MM.1S (cell line): ENCODE measurements around the gene KIF24.
"Not testable (repeated sequence)": the region's sequence is repeated elsewhere in the genome, so short reads cannot be mapped to it uniquely, and the experiment has no call there.

Source experiments
- DNase-seq: peaks from one replicate; pipeline ENCODE4 v3.0.0-alpha.2; 2015
- H2AFZ ChIP-seq: fragments of 300-600 bp; sonication (generic); 2 replicates; pipeline ENCODE4 v1.6.0; 2016; ENCODE audit warnings: antibody characterized with exemption, low read length
- H3F3A ChIP-seq: fragments of 300-600 bp; sonication (generic); 2 replicates; pipeline ENCODE4 v1.6.1; 2016; ENCODE audit warnings: mild to moderate bottlenecking, antibody characterized with exemption, low read length, moderate library complexity, mixed read lengths; ENCODE audit not compliant: insufficient read depth
- H3K27ac ChIP-seq: fragments of 300-600 bp; sonication (generic); 2 replicates; pipeline ENCODE4 v1.5.1; 2016; ENCODE audit warnings: mild to moderate bottlenecking, low read length
- H3K27me3 ChIP-seq: fragments of 300-600 bp; sonication (generic); replicated peaks from 2 replicates; pipeline ENCODE4 v1.6.0; 2016; ENCODE audit warnings: low read length; ENCODE audit not compliant: insufficient read depth
- H3K36me3 ChIP-seq: fragments of 300-600 bp; sonication (generic); replicated peaks from 2 replicates; pipeline ENCODE4 v1.6.1; 2016; ENCODE audit warnings: mild to moderate bottlenecking, low read length, mixed read lengths; ENCODE audit not compliant: insufficient read depth
- H3K4me1 ChIP-seq: fragments of 300-600 bp; sonication (generic); 2 replicates; pipeline ENCODE4 v1.6.1; 2016; ENCODE audit warnings: low read length, mixed read lengths
- H3K4me2 ChIP-seq: fragments of 300-600 bp; sonication (generic); 2 replicates; pipeline ENCODE4 v1.6.0; 2016; ENCODE audit warnings: low read depth, low read length
- H3K4me3 ChIP-seq: fragments of 300-600 bp; sonication (generic); 2 replicates; pipeline ENCODE4 v1.5.1; 2016; ENCODE audit warnings: low read length, mixed read lengths
- H3K79me2 ChIP-seq: fragments of 300-600 bp; sonication (generic); 2 replicates; pipeline ENCODE4 v1.6.1; 2016; ENCODE audit warnings: mixed run types, low read length, mixed read lengths
- H3K9ac ChIP-seq: fragments of 300-600 bp; sonication (generic); 2 replicates; pipeline ENCODE4 v1.6.1; 2016; ENCODE audit warnings: low read length, mixed read lengths
- H3K9me2 ChIP-seq: fragments of 300-600 bp; sonication (generic); replicated peaks from 2 replicates; pipeline ENCODE4 v1.6.1; 2016; ENCODE audit warnings: mild to moderate bottlenecking, low read length, mixed read lengths; ENCODE audit not compliant: insufficient read depth
- H3K9me3 ChIP-seq: fragments of 300-600 bp; sonication (generic); replicated peaks from 2 replicates; pipeline ENCODE4 v1.6.1; 2016; ENCODE audit warnings: mild to moderate bottlenecking, low read length, mixed read lengths; ENCODE audit not compliant: insufficient read depth
- H4K20me1 ChIP-seq: fragments of 300-600 bp; sonication (generic); 2 replicates; pipeline ENCODE4 v1.6.1; 2016; ENCODE audit warnings: mild to moderate bottlenecking, low read length, moderate library complexity, mixed read lengths; ENCODE audit not compliant: insufficient read depth
- CTCF ChIP-seq: fragments of 300-600 bp; sonication (generic); IDR thresholded peaks from 2 replicates; pipeline ENCODE4 v1.5.1; 2016; ENCODE audit warnings: antibody characterized with exemption, low read length, mixed read lengths
- EZH2 ChIP-seq: fragments of 300-600 bp; sonication (generic); optimal IDR thresholded peaks from 2 replicates; pipeline ENCODE3; 2017; ENCODE audit warnings: low read depth, mild to moderate bottlenecking, antibody characterized with exemption, low read length, mixed read lengths
- EZH2phosphoT487 ChIP-seq: fragments of 300-600 bp; sonication (generic); IDR thresholded peaks from 2 replicates; pipeline ENCODE4 v1.6.1; 2018; ENCODE audit warnings: antibody characterized with exemption, low read length

The KIF24 gene

GRCh38 chr9:34370970-34371880 is 42.2 kb upstream of the KIF24 start:
- Histone ChIP-seq H3K9me3 (no peaks in the 10 kb centered on the region), H3K4me2 (no peak overlapping the region), H3K4me1 (no peaks in the 10 kb centered on the region), H3K4me3 (no peak overlapping the region), H3K79me2 (no peaks in the 10 kb centered on the region), H3F3A (no peaks in the 10 kb centered on the region; the same call in 1 of the 2 replicates), H3K27ac (no peak overlapping the region), H4K20me1 (no peaks in the 10 kb centered on the region), H3K27me3 (no peaks in the 10 kb centered on the region), H3K36me3 (no peaks in the 10 kb centered on the region), H3K9ac (no peak overlapping the region), H2AFZ (no peak overlapping the region), H3K9me2 (no peaks in the 10 kb centered on the region)
- DNase-seq: no peak
- TF ChIP-seq CTCF (no peak), EZH2phosphoT487 (no peak), EZH2 (no peak)

- Histone ChIP-seq H4K20me1 (no peaks in the 10 kb centered on the region), H3K9ac (no peak overlapping the region), H3K9me2 (no peaks in the 10 kb centered on the region), H3K27me3 (no peaks in the 10 kb centered on the region), H3K4me3 (no peak overlapping the region), H3K27ac (no peak overlapping the region), H3K4me1 (no peaks in the 10 kb centered on the region), H3K4me2 (no peak overlapping the region), H3F3A (no peaks in the 10 kb centered on the region), H3K36me3 (no peaks in the 10 kb centered on the region), H3K79me2 (no peaks in the 10 kb centered on the region), H3K9me3 (no peaks in the 10 kb centered on the region), H2AFZ (no peak overlapping the region)
- DNase-seq: no peak
- TF ChIP-seq CTCF (no peak), EZH2phosphoT487 (no peak)
These were observed 41.4 kb upstream of the KIF24 start for GRCh38 chr9:34370335-34370969.

- H3K4me1 ChIP-seq: no peaks in the 10 kb centered on the region
- H3K9me3 ChIP-seq: no peaks in the 10 kb centered on the region
- H3K27ac ChIP-seq: no peak overlapping the region
- DNase-seq: no peak
- no peaks in the 10 kb centered on the region for H4K20me1 ChIP-seq
- TF ChIP-seq EZH2: no peak
- TF ChIP-seq CTCF: no peak
- no peak for TF ChIP-seq EZH2phosphoT487
- no peak overlapping the region for H3K4me3 ChIP-seq
- H2AFZ ChIP-seq: no peak overlapping the region
- no peaks in the 10 kb centered on the region for H3K79me2 ChIP-seq
- H3K36me3 ChIP-seq: no peaks in the 10 kb centered on the region
- no peaks in the 10 kb centered on the region for H3F3A ChIP-seq
- no peaks in the 10 kb centered on the region for H3K27me3 ChIP-seq
- no peaks in the 10 kb centered on the region for H3K9me2 ChIP-seq
- no peak overlapping the region for H3K9ac ChIP-seq
- H3K4me2 ChIP-seq: no peak overlapping the region
These were observed 40.6 kb upstream of the KIF24 start for GRCh38 chr9:34369636-34370035.

GRCh38 chr9:34368796-34369195 is 39.7 kb upstream of the KIF24 start:
- not testable (repeated sequence) for H3K9me3 ChIP-seq, DNase-seq, H3K4me3 ChIP-seq, H3K9ac ChIP-seq, H3K27me3 ChIP-seq, H3K27ac ChIP-seq, H4K20me1 ChIP-seq, H3K36me3 ChIP-seq, H3K79me2 ChIP-seq, H3K4me1 ChIP-seq, H3K9me2 ChIP-seq, H3F3A ChIP-seq, H3K4me2 ChIP-seq, H2AFZ ChIP-seq

- not testable (repeated sequence) for H3K9ac ChIP-seq, H3K4me3 ChIP-seq, H3K9me3 ChIP-seq, H3K9me2 ChIP-seq, H4K20me1 ChIP-seq, H3K36me3 ChIP-seq, DNase-seq, H3K79me2 ChIP-seq, H2AFZ ChIP-seq, H3K4me1 ChIP-seq, H3K27me3 ChIP-seq, H3K27ac ChIP-seq, H3K4me2 ChIP-seq, H3F3A ChIP-seq
These were observed 38.8 kb upstream of the KIF24 start for GRCh38 chr9:34367751-34368410.
